Measurements from ENCODE around the gene ALMS1. TPM values are rescaled to one million over a fixed set of nuclear protein-coding genes. Genes with fewer than 3 reads are reported as not detected.

Gene ALMS1
- total RNA-seq, 1 donor from 2014 or later, result 25.0 TPM

GRCh38 chr2:73436019-73436418, 50.4 kb downstream of the ALMS1 start:
- Histone ChIP-seq H3K4me3 (no peak overlapping the region), H3K27me3 (no peaks in the 10 kb centered on the region), H3K36me3 (peaks cover 0 to 40% of the 10 kb centered on the region in 2 donors), H3K9me3 (peaks cover 8% of the 10 kb centered on the region), H3K27ac (no peak overlapping the region), H3K4me1 (no peaks in the 10 kb centered on the region)
- intact Hi-C loops (cut with DNase I), result no loop called here
- DNase-seq (ENCODE audit: extremely low spot score in 2 of 2), result no peak
- TF ChIP-seq CTCF (IDR thresholded peaks at IDR 0.05), result no peak
- TF ChIP-seq POLR2AphosphoS5 (IDR thresholded peaks at IDR 0.05; ENCODE audit: insufficient read depth in 1 of 2, low read depth in 1 of 2), result no peak
- no peak for TF ChIP-seq POLR2A (IDR thresholded peaks at IDR 0.05)

GRCh38 chr2:73444202-73444601, 58.6 kb downstream of the ALMS1 start:
- Histone ChIP-seq H3K27me3 (no peaks in the 10 kb centered on the region), H3K36me3 (peaks cover 0 to 30% of the 10 kb centered on the region in 2 donors), H3K4me1 (no peaks in the 10 kb centered on the region), H3K4me3 (no peak overlapping the region), H3K9me3 (no peaks in the 10 kb centered on the region), H3K27ac (no peak overlapping the region)
- no peak for DNase-seq (ENCODE audit: extremely low spot score in 2 of 2)
- TF ChIP-seq CTCF (IDR thresholded peaks at IDR 0.05) (no peak), POLR2A (IDR thresholded peaks at IDR 0.05) (no peak), POLR2AphosphoS5 (IDR thresholded peaks at IDR 0.05; ENCODE audit: insufficient read depth in 1 of 2, low read depth in 1 of 2) (no peak)
- intact Hi-C loops (cut with DNase I), result no loop called here

GRCh38 chr2:73448856-73449255, 63.2 kb downstream of the ALMS1 start:
- Histone ChIP-seq H3K36me3 (peaks cover 0 to 31% of the 10 kb centered on the region in 2 donors), H3K4me1 (no peaks in the 10 kb centered on the region), H3K9me3 (no peaks in the 10 kb centered on the region), H3K4me3 (no peak overlapping the region), H3K27me3 (no peaks in the 10 kb centered on the region), H3K27ac (no peak overlapping the region)
- DNase-seq (ENCODE audit: extremely low spot score in 2 of 2), result no peak
- intact Hi-C loops (cut with DNase I), result no loop called here
- TF ChIP-seq POLR2AphosphoS5 (IDR thresholded peaks at IDR 0.05; ENCODE audit: insufficient read depth in 1 of 2, low read depth in 1 of 2) (no peak), POLR2A (IDR thresholded peaks at IDR 0.05) (no peak)

GRCh38 chr2:73449404-73449803, 63.8 kb downstream of the ALMS1 start:
- Histone ChIP-seq H3K36me3 (peaks cover 0 to 28% of the 10 kb centered on the region in 2 donors), H3K4me1 (no peaks in the 10 kb centered on the region), H3K27me3 (no peaks in the 10 kb centered on the region), H3K9me3 (no peaks in the 10 kb centered on the region), H3K27ac (no peak overlapping the region), H3K4me3 (no peak overlapping the region)
- DNase-seq (ENCODE audit: extremely low spot score in 2 of 2), result no peak
- TF ChIP-seq POLR2A (IDR thresholded peaks at IDR 0.05), result no peak
- TF ChIP-seq POLR2AphosphoS5 (IDR thresholded peaks at IDR 0.05; ENCODE audit: insufficient read depth in 1 of 2, low read depth in 1 of 2), result no peak
- TF ChIP-seq CTCF (IDR thresholded peaks at IDR 0.05), result no peak
- intact Hi-C loops (cut with DNase I), result no loop called here

- peaks cover 0 to 35% of the 10 kb centered on the region in 2 donors for H3K36me3 ChIP-seq
- H3K27me3 ChIP-seq, result no peaks in the 10 kb centered on the region
- TF ChIP-seq POLR2AphosphoS5 (IDR thresholded peaks at IDR 0.05; ENCODE audit: insufficient read depth in 1 of 2, low read depth in 1 of 2), result no peak
- no peak for TF ChIP-seq POLR2A (IDR thresholded peaks at IDR 0.05)
- TF ChIP-seq CTCF (IDR thresholded peaks at IDR 0.05), result no peak
- H3K9me3 ChIP-seq, result no peaks in the 10 kb centered on the region
- no peak for DNase-seq (ENCODE audit: extremely low spot score in 2 of 2)
- no peak overlapping the region for H3K27ac ChIP-seq
- no peak overlapping the region for H3K4me3 ChIP-seq
- H3K4me1 ChIP-seq, result no peaks in the 10 kb centered on the region
- intact Hi-C loops (cut with DNase I), result no loop called here
Measured at GRCh38 chr2:73451263-73451972, 65.8 kb downstream of the ALMS1 start.
